ENCODE results near the gene PAM16.

Gene PAM16

GRCh38 chr16:4371357-4372000, 20.4 kb upstream of the PAM16 start, which contains the start of gene VASN:
TSS of gene VASN (plus strand) at chr16:4371848. CDS start at chr16:4380878, 9,030 bp downstream.
- FAIRE-seq (no peak), DNase-seq (ENCODE audit: low spot score) (peak; percentile 12)

- DNase-seq (ENCODE audit: low spot score) = peak; percentile 74
- FAIRE-seq = peak; percentile 70
Observed at GRCh38 chr16:4370570-4371356, 19.6 kb upstream of the PAM16 start.

- FAIRE-seq (no peak), DNase-seq (ENCODE audit: low spot score) (no peak)
Observed at GRCh38 chr16:4370151-4370550, 19.0 kb upstream of the PAM16 start.

- DNase-seq (ENCODE audit: low spot score) (peak; percentile 65), FAIRE-seq (peak; percentile 4)
Observed at GRCh38 chr16:4369007-4369733, 18.0 kb upstream of the PAM16 start.

GRCh38 chr16:4367393-4367856, 16.3 kb upstream of the PAM16 start:
- FAIRE-seq (no peak), DNase-seq (ENCODE audit: low spot score) (no peak)

GRCh38 chr16:4366016-4366415, 14.9 kb upstream of the PAM16 start:
- FAIRE-seq (no peak), DNase-seq (ENCODE audit: low spot score) (no peak)

GRCh38 chr16:4365615-4366014, 14.5 kb upstream of the PAM16 start:
- no peak for DNase-seq (ENCODE audit: low spot score)
- FAIRE-seq = no peak

GRCh38 chr16:4365014-4365406, 13.9 kb upstream of the PAM16 start:
- FAIRE-seq (no peak), DNase-seq (ENCODE audit: low spot score) (no peak)

GRCh38 chr16:4364196-4365013, 13.3 kb upstream of the PAM16 start:
- FAIRE-seq (no peak), DNase-seq (ENCODE audit: low spot score) (no peak)

GRCh38 chr16:4362476-4363135, 11.5 kb upstream of the PAM16 start:
- no peak for FAIRE-seq
- DNase-seq (ENCODE audit: low spot score) = no peak

- FAIRE-seq = no peak
Observed at GRCh38 chr16:4361944-4362311, 10.8 kb upstream of the PAM16 start.

GRCh38 chr16:4361033-4361943, 10.2 kb upstream of the PAM16 start:
- FAIRE-seq = no peak
- DNase-seq (ENCODE audit: low spot score) = no peak

More at GRCh38 chr16:4361944-4362311, 10.8 kb upstream of the PAM16 start:
- no peak for DNase-seq (ENCODE audit: low spot score)

GRCh38 chr16:4360538-4361021, 9.5 kb upstream of the PAM16 start:
- DNase-seq (ENCODE audit: low spot score) (no peak), FAIRE-seq (no peak)

- DNase-seq (ENCODE audit: low spot score) (no peak), FAIRE-seq (no peak)
Observed at GRCh38 chr16:4359914-4360313, 8.8 kb upstream of the PAM16 start.

- no peak for FAIRE-seq
- no peak for DNase-seq (ENCODE audit: low spot score)
Observed at GRCh38 chr16:4358831-4359561, 7.9 kb upstream of the PAM16 start.

GRCh38 chr16:4358236-4358635, 7.1 kb upstream of the PAM16 start:
- no peak for FAIRE-seq
- DNase-seq (ENCODE audit: low spot score) = no peak

- FAIRE-seq = no peak
- no peak for DNase-seq (ENCODE audit: low spot score)
Observed at GRCh38 chr16:4356820-4357219, 5.7 kb upstream of the PAM16 start.

- no peak for FAIRE-seq
- DNase-seq (ENCODE audit: low spot score) = no peak
Observed at GRCh38 chr16:4354512-4355409, 3.6 kb upstream of the PAM16 start.

Data from RCC 7860 (cell line).